Adipocyte (in vitro differentiated cells): ENCODE results near the gene DHRSX.
"Not testable (repeated sequence)": the region's sequence is repeated elsewhere in the genome, so short reads cannot be mapped to it uniquely, and the experiment has no call there.

ENCODE experiments used
- DNase-seq: peaks from one replicate; pipeline ENCODE4 v3.0.0-alpha.2; 2015; ENCODE audit warnings: low read depth
- H3K27me3 ChIP-seq: replicated peaks from 2 replicates; pipeline ENCODE4 v1.7.0; 2013; ENCODE audit warnings: mild to moderate bottlenecking, low read length, moderate library complexity; ENCODE audit not compliant: control insufficient read depth, insufficient read depth
- H3K36me3 ChIP-seq: 2 replicates; pipeline ENCODE4 v1.7.0; 2013; ENCODE audit warnings: low read length, mild to moderate bottlenecking, moderate library complexity; ENCODE audit not compliant: control insufficient read depth, insufficient read depth, severe bottlenecking
- H3K4me1 ChIP-seq: 2 replicates; pipeline ENCODE4 v1.7.0; 2013; ENCODE audit warnings: mild to moderate bottlenecking, low read length, moderate library complexity; ENCODE audit not compliant: control insufficient read depth, insufficient read depth
- H3K4me3 ChIP-seq: 2 replicates; pipeline ENCODE4 v1.7.0; 2013; ENCODE audit warnings: mild to moderate bottlenecking, low read length, moderate library complexity
- H3K9ac ChIP-seq: 2 replicates; pipeline ENCODE4 v1.7.0; 2013; ENCODE audit warnings: mild to moderate bottlenecking, low read length, moderate library complexity
- H3K9me3 ChIP-seq: 2 replicates; pipeline ENCODE4 v1.7.0; 2013; ENCODE audit warnings: mild to moderate bottlenecking, low read length, moderate library complexity; ENCODE audit not compliant: control insufficient read depth

Gene DHRSX

GRCh38 chrX:2398064-2398656 lies 102.6 kb downstream of the DHRSX start:
- no peak overlapping the region for H3K4me3 ChIP-seq

GRCh38 chrX:2397229-2398063 lies 103.3 kb downstream of the DHRSX start:
- H3K4me3 ChIP-seq, result no peak overlapping the region
- H3K36me3 ChIP-seq, result peaks cover 10% of the 10 kb centered on the region
- H3K9ac ChIP-seq, result no peak overlapping the region
- no peak for DNase-seq
- no peaks in the 10 kb centered on the region for H3K27me3 ChIP-seq
- H3K9me3 ChIP-seq, result no peaks in the 10 kb centered on the region
- H3K4me1 ChIP-seq, result no peaks in the 10 kb centered on the region

More at GRCh38 chrX:2398064-2398656, 102.6 kb downstream of the DHRSX start:
- Histone ChIP-seq H3K27me3 (no peaks in the 10 kb centered on the region), H3K9ac (no peak overlapping the region), H3K4me1 (no peaks in the 10 kb centered on the region), H3K9me3 (no peaks in the 10 kb centered on the region), H3K36me3 (peaks cover 10% of the 10 kb centered on the region)
- DNase-seq, result peak; percentile 36

- Histone ChIP-seq H3K4me1 (no peaks in the 10 kb centered on the region), H3K27me3 (no peaks in the 10 kb centered on the region), H3K4me3 (no peak overlapping the region), H3K36me3 (peaks cover 6% of the 10 kb centered on the region), H3K9me3 (peaks cover 5% of the 10 kb centered on the region), H3K9ac (no peak overlapping the region)
- DNase-seq, result no peak
Measured at GRCh38 chrX:2395261-2395992, 105.3 kb downstream of the DHRSX start.

- Histone ChIP-seq H3K36me3 (peaks cover 11% of the 10 kb centered on the region), H3K4me1 (peaks cover 3% of the 10 kb centered on the region)
- peak; percentile 81 for DNase-seq
Measured at GRCh38 chrX:2391869-2392606, 108.7 kb downstream of the DHRSX start.

GRCh38 chrX:2390754-2391153 lies 110.0 kb downstream of the DHRSX start:
- H3K27me3 ChIP-seq, result no peaks in the 10 kb centered on the region
- H3K4me3 ChIP-seq, result no peak overlapping the region
- no peak overlapping the region for H3K9ac ChIP-seq
- peaks cover 3% of the 10 kb centered on the region for H3K4me1 ChIP-seq
- peaks cover 11% of the 10 kb centered on the region for H3K36me3 ChIP-seq
- peaks cover 5% of the 10 kb centered on the region for H3K9me3 ChIP-seq
- DNase-seq, result no peak

More at GRCh38 chrX:2391869-2392606, 108.7 kb downstream of the DHRSX start:
- H3K9me3 ChIP-seq, result peaks cover 5% of the 10 kb centered on the region
- no peaks in the 10 kb centered on the region for H3K27me3 ChIP-seq
- H3K9ac ChIP-seq, result no peak overlapping the region
- H3K4me3 ChIP-seq, result no peak overlapping the region

- not testable (repeated sequence) for H3K4me3 ChIP-seq, DNase-seq, H3K9ac ChIP-seq, H3K9me3 ChIP-seq, H3K4me1 ChIP-seq, H3K27me3 ChIP-seq
- H3K36me3 ChIP-seq, result peaks cover 11% of the 10 kb centered on the region
Measured at GRCh38 chrX:2389731-2390130, 111.0 kb downstream of the DHRSX start.

- Histone ChIP-seq H3K4me1 (peaks cover 3% of the 10 kb centered on the region), H3K27me3 (no peaks in the 10 kb centered on the region), H3K9me3 (peaks cover 5% of the 10 kb centered on the region), H3K4me3 (no peak overlapping the region), H3K9ac (no peak overlapping the region), H3K36me3 (peaks cover 11% of the 10 kb centered on the region)
- no peak for DNase-seq
Measured at GRCh38 chrX:2389324-2389723, 111.5 kb downstream of the DHRSX start.

- Histone ChIP-seq H3K4me3 (no peak overlapping the region), H3K9me3 (peaks cover 5% of the 10 kb centered on the region), H3K4me1 (peaks cover 3% of the 10 kb centered on the region), H3K27me3 (no peaks in the 10 kb centered on the region), H3K9ac (no peak overlapping the region), H3K36me3 (peaks cover 11% of the 10 kb centered on the region)
- DNase-seq, result no peak
Measured at GRCh38 chrX:2388669-2389068, 112.1 kb downstream of the DHRSX start.

GRCh38 chrX:2387614-2388239 lies 113.0 kb downstream of the DHRSX start:
- Histone ChIP-seq H3K27me3 (no peaks in the 10 kb centered on the region), H3K36me3 (peaks cover 11% of the 10 kb centered on the region), H3K4me1 (peaks cover 3% of the 10 kb centered on the region), H3K4me3 (no peak overlapping the region), H3K9ac (no peak overlapping the region), H3K9me3 (peaks cover 5% of the 10 kb centered on the region)
- peak; percentile 20 for DNase-seq

- Histone ChIP-seq H3K9ac (no peak overlapping the region), H3K4me3 (no peak overlapping the region), H3K36me3 (peaks cover 4% of the 10 kb centered on the region), H3K4me1 (peaks cover 3% of the 10 kb centered on the region), H3K9me3 (no peaks in the 10 kb centered on the region), H3K27me3 (no peaks in the 10 kb centered on the region)
- peak; percentile 35 for DNase-seq
Measured at GRCh38 chrX:2385224-2385623, 115.6 kb downstream of the DHRSX start.
